ENCODE measurements around the gene EPB41L3.

DNA sequence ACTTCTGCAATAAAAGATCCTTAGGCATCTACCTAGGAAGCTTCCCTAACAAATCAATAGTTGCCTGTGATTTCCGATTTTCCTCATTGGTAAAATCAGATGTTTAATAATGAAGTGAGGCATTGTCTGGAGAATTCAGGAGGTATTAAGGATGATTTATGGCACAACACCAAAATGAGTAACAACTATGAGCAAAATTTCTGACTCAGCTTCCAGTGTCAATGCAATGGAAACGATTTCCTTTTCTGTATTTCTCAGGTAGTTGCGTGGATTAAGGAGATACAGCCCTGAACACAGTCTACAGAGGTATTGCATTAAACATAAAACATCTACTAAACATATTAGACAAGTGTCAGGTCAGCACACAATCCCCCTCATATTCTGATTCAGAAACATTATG, 99.5 kb downstream of the EPB41L3 start:
- TF ChIP-seq POLR2A (IDR thresholded peaks at IDR 0.05) (no peak), POLR2AphosphoS5 (IDR thresholded peaks at IDR 0.05) (no peak)
